ENCODE results near the gene PHACTR3. TPM values are rescaled to one million over a fixed set of nuclear protein-coding genes. Genes with fewer than 3 reads are reported as not detected.

The PHACTR3 gene
- total RNA-seq, 2 donors from 2014 or later: not detected

DNA sequence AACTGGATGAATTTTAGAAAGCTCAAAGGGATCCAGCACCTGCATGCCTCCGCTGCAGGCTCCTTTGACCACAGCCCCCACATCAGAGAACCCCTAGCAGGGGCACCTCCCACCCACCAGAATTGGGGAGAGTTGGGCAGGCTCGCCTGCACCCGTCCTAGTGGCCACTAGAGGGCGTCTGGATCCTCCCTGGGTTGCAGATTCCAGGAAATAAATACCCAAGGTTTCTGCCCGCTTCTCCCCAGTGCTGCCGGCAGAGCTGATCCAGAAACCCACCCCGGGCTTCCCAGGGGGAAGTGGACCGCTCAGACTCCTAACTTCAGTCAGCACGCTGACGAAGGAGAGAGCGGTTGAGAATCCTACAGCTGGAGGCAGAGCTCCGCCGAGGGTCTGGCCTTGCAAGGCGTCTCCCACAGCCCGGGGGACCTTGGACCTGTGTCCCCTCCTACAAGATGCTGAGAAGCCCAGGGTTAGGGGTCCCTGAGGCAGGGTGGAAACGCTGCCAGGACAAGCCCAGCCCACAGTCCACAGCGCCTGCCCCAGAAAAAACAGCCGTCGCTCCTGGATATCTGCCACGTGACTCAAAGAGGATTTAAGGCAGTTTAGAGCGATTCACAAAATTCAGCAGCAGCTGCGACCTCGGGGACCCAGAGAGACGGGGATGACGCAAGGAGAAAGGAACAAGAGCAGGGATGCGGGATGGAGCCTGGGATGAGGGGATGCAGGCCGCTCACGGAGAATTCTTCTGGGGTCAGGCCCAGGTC lies 32.6 kb upstream of the PHACTR3 start:
- Histone ChIP-seq H3K36me3 (no peaks in the 10 kb centered on the region), H3K9me3 (no peaks in the 10 kb centered on the region), H3K4me1 (ENCODE audit: control insufficient read depth in 1 of 2, low read depth in 2 of 2) (peaks cover 0 to 6% of the 10 kb centered on the region in 2 donors), H3K27ac (no peak overlapping the region), H3K27me3 (replicated peaks; ENCODE audit: insufficient read depth) (no peaks in the 10 kb centered on the region), H3K4me3 (peak overlapping the region; percentile 64)
- TF ChIP-seq, protein P1, sequence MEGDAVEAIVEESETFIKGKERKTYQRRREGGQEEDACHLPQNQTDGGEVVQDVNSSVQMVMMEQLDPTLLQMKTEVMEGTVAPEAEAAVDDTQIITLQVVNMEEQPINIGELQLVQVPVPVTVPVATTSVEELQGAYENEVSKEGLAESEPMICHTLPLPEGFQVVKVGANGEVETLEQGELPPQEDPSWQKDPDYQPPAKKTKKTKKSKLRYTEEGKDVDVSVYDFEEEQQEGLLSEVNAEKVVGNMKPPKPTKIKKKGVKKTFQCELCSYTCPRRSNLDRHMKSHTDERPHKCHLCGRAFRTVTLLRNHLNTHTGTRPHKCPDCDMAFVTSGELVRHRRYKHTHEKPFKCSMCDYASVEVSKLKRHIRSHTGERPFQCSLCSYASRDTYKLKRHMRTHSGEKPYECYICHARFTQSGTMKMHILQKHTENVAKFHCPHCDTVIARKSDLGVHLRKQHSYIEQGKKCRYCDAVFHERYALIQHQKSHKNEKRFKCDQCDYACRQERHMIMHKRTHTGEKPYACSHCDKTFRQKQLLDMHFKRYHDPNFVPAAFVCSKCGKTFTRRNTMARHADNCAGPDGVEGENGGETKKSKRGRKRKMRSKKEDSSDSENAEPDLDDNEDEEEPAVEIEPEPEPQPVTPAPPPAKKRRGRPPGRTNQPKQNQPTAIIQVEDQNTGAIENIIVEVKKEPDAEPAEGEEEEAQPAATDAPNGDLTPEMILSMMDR (IDR thresholded peaks at IDR 0.05): peak; percentile 89
- ATAC-seq (ENCODE audit: insufficient number of reproducible peaks, low FRiP score, low read depth) (peak; percentile 76), DNase-seq (ENCODE audit: low spot score) (no peak)

DNA sequence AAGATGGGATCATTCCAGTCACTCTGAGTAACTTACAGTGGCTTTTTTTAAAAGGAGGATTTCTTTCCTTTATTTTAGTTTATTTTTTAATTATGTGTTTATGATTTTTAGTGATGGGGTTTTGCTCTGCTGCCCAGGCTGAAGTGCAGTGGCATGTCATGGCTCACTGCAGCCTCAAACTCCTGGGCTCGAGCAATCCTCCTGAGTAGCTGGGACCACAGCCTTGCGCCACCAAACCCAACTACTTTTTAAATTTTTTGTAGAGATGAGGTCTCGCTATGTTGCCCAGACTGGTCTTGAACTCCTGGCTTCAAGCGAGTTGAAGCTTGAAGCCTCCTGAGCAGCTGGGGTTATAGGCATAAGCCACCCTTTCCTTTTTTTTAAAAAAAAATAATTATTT lies 31.8 kb upstream of the PHACTR3 start:
- TF ChIP-seq, protein P1 (IDR thresholded peaks at IDR 0.05): no peak
- no peak overlapping the region for H3K27ac ChIP-seq
- H3K4me1 ChIP-seq (ENCODE audit: control insufficient read depth in 1 of 2, low read depth in 2 of 2): peaks cover 0 to 6% of the 10 kb centered on the region in 2 donors
- no peak overlapping the region for H3K4me3 ChIP-seq
- H3K9me3 ChIP-seq: no peaks in the 10 kb centered on the region
- no peak for DNase-seq (ENCODE audit: low spot score)
- H3K27me3 ChIP-seq (replicated peaks; ENCODE audit: insufficient read depth): no peaks in the 10 kb centered on the region
- no peaks in the 10 kb centered on the region for H3K36me3 ChIP-seq
- no peak for ATAC-seq (ENCODE audit: insufficient number of reproducible peaks, low FRiP score, low read depth)

- Histone ChIP-seq H3K27ac (no peak overlapping the region), H3K9me3 (no peaks in the 10 kb centered on the region), H3K27me3 (replicated peaks; ENCODE audit: insufficient read depth) (no peaks in the 10 kb centered on the region), H3K36me3 (no peaks in the 10 kb centered on the region), H3K4me1 (ENCODE audit: control insufficient read depth in 1 of 2, low read depth in 2 of 2) (peaks cover 0 to 6% of the 10 kb centered on the region in 2 donors), H3K4me3 (no peak overlapping the region)
- ATAC-seq (ENCODE audit: insufficient number of reproducible peaks, low FRiP score, low read depth) (no peak), DNase-seq (ENCODE audit: low spot score) (no peak)
- TF ChIP-seq, protein P1 (IDR thresholded peaks at IDR 0.05): no peak
Observed at GRCh38 chr20:59573837-59574236, 30.5 kb upstream of the PHACTR3 start.

- TF ChIP-seq, protein P1 (IDR thresholded peaks at IDR 0.05): no peak
- ATAC-seq (ENCODE audit: insufficient number of reproducible peaks, low FRiP score, low read depth) (no peak), DNase-seq (ENCODE audit: low spot score) (no peak)
- H3K27ac ChIP-seq: no peak overlapping the region
- peaks cover 0 to 6% of the 10 kb centered on the region in 2 donors for H3K4me1 ChIP-seq (ENCODE audit: control insufficient read depth in 1 of 2, low read depth in 2 of 2)
- H3K36me3 ChIP-seq: no peaks in the 10 kb centered on the region
- H3K27me3 ChIP-seq (replicated peaks; ENCODE audit: insufficient read depth): no peaks in the 10 kb centered on the region
- no peak overlapping the region for H3K4me3 ChIP-seq
- no peaks in the 10 kb centered on the region for H3K9me3 ChIP-seq
Observed at GRCh38 chr20:59574308-59574707, 30.0 kb upstream of the PHACTR3 start.

GRCh38 chr20:59575216-59575615 lies 29.1 kb upstream of the PHACTR3 start:
- Histone ChIP-seq H3K4me1 (ENCODE audit: control insufficient read depth in 1 of 2, low read depth in 2 of 2) (peaks cover 0 to 6% of the 10 kb centered on the region in 2 donors), H3K36me3 (no peaks in the 10 kb centered on the region), H3K4me3 (no peak overlapping the region), H3K9me3 (no peaks in the 10 kb centered on the region), H3K27me3 (replicated peaks; ENCODE audit: insufficient read depth) (no peaks in the 10 kb centered on the region), H3K27ac (no peak overlapping the region)
- TF ChIP-seq, protein P1 (IDR thresholded peaks at IDR 0.05): no peak
- ATAC-seq (ENCODE audit: insufficient number of reproducible peaks, low FRiP score, low read depth) (no peak), DNase-seq (ENCODE audit: low spot score) (no peak)
